Transverse colon (tissue), 4 donors: ENCODE results near the gene UFSP2. TPM values are rescaled to one million over a fixed set of nuclear protein-coding genes. Genes with fewer than 3 reads are reported as not detected.
"Not testable (repeated sequence)": the region's sequence is repeated elsewhere in the genome, so short reads cannot be mapped to it uniquely, and the experiment has no call there.

Source experiments
- DNase-seq: peaks from one replicate; pipeline ENCODE4 v3.0.0-alpha.2; 2019
- H3K27ac ChIP-seq, 4 donors: fragments of 200-600 bp; sonication (generic); 2 replicates each; pipeline ENCODE4 v1.5.1; 2016 to 2018; ENCODE audit warnings: inconsistent platforms in 4 of 4
- H3K27me3 ChIP-seq: fragments of 200-600 bp; sonication (generic); 2 replicates; pipeline ENCODE4 v1.5.1; 2017; ENCODE audit warnings: inconsistent platforms
- H3K36me3 ChIP-seq, 4 donors: fragments of 200-600 bp; sonication (generic); 2 replicates each; pipeline ENCODE4 v1.5.1; 2017 to 2019; ENCODE audit warnings: inconsistent platforms in 4 of 4
- H3K4me1 ChIP-seq, 4 donors: fragments of 200-600 bp; sonication (generic); 2 replicates each; pipeline ENCODE4 v1.5.1; 2017 to 2020; ENCODE audit warnings: inconsistent platforms in 4 of 4
- H3K4me3 ChIP-seq, 4 donors: fragments of 200-600 bp; sonication (generic); 1 replicate in 1 of 4; 2 replicates in 3 of 4; pipeline versions ENCODE4 v1.5.1 to v1.6.1; 2017 to 2019; ENCODE audit warnings: inconsistent platforms in 4 of 4
- H3K9me3 ChIP-seq, 2 donors: fragments of 200-600 bp; sonication (generic); 2 replicates each; pipeline ENCODE4 v1.5.1; 2017 to 2019; ENCODE audit warnings: inconsistent platforms in 2 of 2
- EP300 ChIP-seq: sonication (generic); formaldehyde crosslinking; IDR thresholded peaks from one replicate; pipeline ENCODE4 v1.6.1; 2017; ENCODE audit warnings: antibody characterized with exemption, low read depth
- POLR2A ChIP-seq: fragments of 450-650 bp; IDR thresholded peaks from one replicate; pipeline ENCODE4 v1.6.1; 2016; ENCODE audit warnings: antibody characterized with exemption, mild to moderate bottlenecking, moderate library complexity
- POLR2AphosphoS5 ChIP-seq, 3 donors: sonication (generic); formaldehyde crosslinking; IDR thresholded peaks; one replicate each; pipeline ENCODE4 v1.6.1; 2016; ENCODE audit warnings: antibody characterized with exemption in 3 of 3
- whole genome bisulfite sequencing, 2 donors: methylation state at CpG; one replicate each; pipeline ENCODE4 v1.1.5; 2018; ENCODE audit warnings: low coverage in 1 of 2; 5-methylcytosine and 5-hydroxymethylcytosine counted together
- in situ Hi-C, 4 donors: fragments of 200-750 bp; cut with MboI; loops; one replicate each; pipeline versions ENCODE4 v1.15.0 to v1.15.1; 2017; ENCODE audit warnings: low sequenced_read_pairs in 3 of 4, low pct_ligation_motif_present in 1 of 4, low pct_unique_long_range_greater_than_20kb in 1 of 4
- intact Hi-C: fragments of 100-400 bp; cut with DNase I; formaldehyde crosslinking; loops from one replicate; pipeline ENCODE4 v1.15.1; 2023; ENCODE audit warnings: low total_unique reads
- total RNA-seq, 4 donors: library from RNA; depleted of rRNA; stranded (reverse); fragments of >200 nt; gene quantifications; one replicate each; pipeline ENCODE4 v1.1.0, GENCODE V29; 2016
- TF ChIP-seq, protein P1 (sequence below), 5 experiments: fragments of 200-600 bp in 3 of 5; fragments of 450-650 bp in 2 of 5; sonication (generic) in 3 of 5; IDR thresholded peaks; 1 replicate in 2 of 5; 2 replicates in 3 of 5; pipeline ENCODE4 v1.5.1; 2016 to 2017; ENCODE audit warnings: antibody characterized with exemption in 5 of 5, inconsistent platforms in 3 of 5, mild to moderate bottlenecking in 2 of 5, moderate library complexity in 1 of 5

The UFSP2 gene
- total RNA-seq, 4 donors from 2014 or later = 5.2 to 48.4 (median 21.5) TPM

DNA sequence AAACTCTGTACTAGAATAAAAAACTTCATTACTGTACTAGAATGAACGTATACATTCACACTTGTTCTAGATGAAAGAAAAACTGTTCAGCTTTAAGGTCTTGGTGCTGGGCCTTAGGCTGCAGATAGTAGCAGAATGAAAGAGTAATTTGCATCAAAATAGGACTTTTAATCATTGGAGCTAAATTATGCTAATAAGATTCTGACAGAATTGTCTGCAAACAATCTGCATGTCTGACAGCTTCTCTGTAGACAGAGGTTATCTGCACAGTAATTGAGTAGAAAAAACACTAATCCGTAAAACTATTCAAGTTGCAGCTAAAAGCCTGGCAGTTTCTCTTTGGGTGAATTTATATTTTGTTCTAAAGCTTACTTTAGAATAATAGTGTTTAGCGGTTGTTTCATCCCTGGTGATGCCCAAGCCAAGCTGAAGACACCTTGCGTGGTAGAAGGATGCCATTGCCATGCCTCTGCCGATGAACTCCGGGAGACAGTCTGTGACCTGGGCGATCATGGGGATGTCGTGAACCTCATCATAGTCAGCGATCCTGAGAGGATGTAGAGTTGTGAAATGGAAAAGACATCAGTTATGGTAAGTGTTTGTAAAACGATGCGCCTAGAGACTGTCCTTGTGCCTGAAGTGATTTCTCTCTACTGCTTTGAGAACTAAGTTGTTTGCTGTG, 55.4 kb downstream of the UFSP2 start:
- no peak overlapping the region for H3K27ac ChIP-seq
- whole genome bisulfite sequencing, 2 donors = 97 to 100% methylated on average over 2 to 11 of the region's 11 CpGs
- H3K36me3 ChIP-seq = no peaks in the 10 kb centered on the region
- no peak for TF ChIP-seq EP300
- no peak for TF ChIP-seq POLR2A
- TF ChIP-seq, protein P1, sequence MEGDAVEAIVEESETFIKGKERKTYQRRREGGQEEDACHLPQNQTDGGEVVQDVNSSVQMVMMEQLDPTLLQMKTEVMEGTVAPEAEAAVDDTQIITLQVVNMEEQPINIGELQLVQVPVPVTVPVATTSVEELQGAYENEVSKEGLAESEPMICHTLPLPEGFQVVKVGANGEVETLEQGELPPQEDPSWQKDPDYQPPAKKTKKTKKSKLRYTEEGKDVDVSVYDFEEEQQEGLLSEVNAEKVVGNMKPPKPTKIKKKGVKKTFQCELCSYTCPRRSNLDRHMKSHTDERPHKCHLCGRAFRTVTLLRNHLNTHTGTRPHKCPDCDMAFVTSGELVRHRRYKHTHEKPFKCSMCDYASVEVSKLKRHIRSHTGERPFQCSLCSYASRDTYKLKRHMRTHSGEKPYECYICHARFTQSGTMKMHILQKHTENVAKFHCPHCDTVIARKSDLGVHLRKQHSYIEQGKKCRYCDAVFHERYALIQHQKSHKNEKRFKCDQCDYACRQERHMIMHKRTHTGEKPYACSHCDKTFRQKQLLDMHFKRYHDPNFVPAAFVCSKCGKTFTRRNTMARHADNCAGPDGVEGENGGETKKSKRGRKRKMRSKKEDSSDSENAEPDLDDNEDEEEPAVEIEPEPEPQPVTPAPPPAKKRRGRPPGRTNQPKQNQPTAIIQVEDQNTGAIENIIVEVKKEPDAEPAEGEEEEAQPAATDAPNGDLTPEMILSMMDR (IDR thresholded peaks at IDR 0.05) = no peak
- TF ChIP-seq POLR2AphosphoS5 (IDR thresholded peaks at IDR 0.05) = no peak
- H3K9me3 ChIP-seq = no peaks in the 10 kb centered on the region
- in situ Hi-C loops = no loop called here
- intact Hi-C loops = no loop called here
- no peaks in the 10 kb centered on the region for H3K27me3 ChIP-seq
- no peak overlapping the region for H3K4me3 ChIP-seq
- H3K4me1 ChIP-seq = no peaks in the 10 kb centered on the region
- DNase-seq = no peak

DNA sequence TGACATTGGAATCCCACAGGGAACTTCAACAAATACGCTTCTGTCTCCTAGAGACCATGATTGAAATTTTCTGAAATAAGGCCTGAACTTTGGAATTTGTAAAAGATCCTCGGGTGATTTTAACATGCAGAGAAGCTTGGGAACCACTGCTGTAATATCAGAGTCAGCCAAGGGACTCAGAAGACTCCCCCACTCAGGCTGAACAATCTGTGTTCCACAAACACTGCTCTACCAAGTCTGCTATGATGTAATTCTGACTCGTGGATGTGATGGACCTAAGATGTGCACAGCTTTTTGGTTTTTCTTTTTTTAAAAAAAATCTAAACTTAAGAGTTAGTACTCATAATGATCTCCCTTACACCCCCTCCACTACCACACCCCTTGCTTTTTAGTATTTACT, 56.0 kb downstream of the UFSP2 start:
- Histone ChIP-seq H3K9me3 (no peaks in the 10 kb centered on the region), H3K36me3 (no peaks in the 10 kb centered on the region), H3K4me1 (no peaks in the 10 kb centered on the region), H3K27ac (no peak overlapping the region), H3K27me3 (no peaks in the 10 kb centered on the region), H3K4me3 (no peak overlapping the region)
- WGBS, 2 donors = 78 to 80% methylated on average over 3 of the region's 3 CpGs
- in situ Hi-C loops (no loop called here), intact Hi-C loops (no loop called here)
- TF ChIP-seq, protein P1 (IDR thresholded peaks at IDR 0.05) = no peak
- no peak for TF ChIP-seq POLR2A
- TF ChIP-seq EP300 = no peak
- no peak for TF ChIP-seq POLR2AphosphoS5 (IDR thresholded peaks at IDR 0.05)
- DNase-seq = no peak

DNA sequence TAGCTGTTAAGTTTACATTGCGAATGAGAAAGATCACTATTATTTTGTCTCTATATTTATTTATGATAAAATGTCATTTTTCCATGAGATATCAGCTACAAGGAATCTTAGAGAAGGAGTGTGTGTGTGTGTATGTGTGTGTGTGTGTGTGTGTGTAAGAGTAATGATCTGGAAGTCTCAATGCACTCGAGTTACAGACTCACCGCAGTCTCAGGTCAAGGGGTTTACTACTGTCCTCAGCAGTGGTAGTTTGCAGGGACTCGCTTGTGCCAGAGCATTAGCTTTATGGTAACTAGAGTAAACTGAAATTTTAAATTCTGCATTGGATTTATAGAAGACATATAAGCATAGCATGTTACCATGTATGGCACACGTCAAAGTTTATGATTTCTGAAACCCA, 60.9 kb downstream of the UFSP2 start:
- DNase-seq = no peak
- 92 to 94% methylated on average over 5 of the region's 5 CpGs for WGBS, 2 donors
- H3K4me3 ChIP-seq = no peak overlapping the region
- H3K4me1 ChIP-seq = no peaks in the 10 kb centered on the region
- H3K9me3 ChIP-seq = no peaks in the 10 kb centered on the region
- H3K27me3 ChIP-seq = no peaks in the 10 kb centered on the region
- TF ChIP-seq EP300 (no peak), POLR2AphosphoS5 (IDR thresholded peaks at IDR 0.05) (no peak)
- H3K27ac ChIP-seq = no peak overlapping the region
- intact Hi-C loops (no loop called here), in situ Hi-C loops (no loop called here)
- no peaks in the 10 kb centered on the region for H3K36me3 ChIP-seq

DNA sequence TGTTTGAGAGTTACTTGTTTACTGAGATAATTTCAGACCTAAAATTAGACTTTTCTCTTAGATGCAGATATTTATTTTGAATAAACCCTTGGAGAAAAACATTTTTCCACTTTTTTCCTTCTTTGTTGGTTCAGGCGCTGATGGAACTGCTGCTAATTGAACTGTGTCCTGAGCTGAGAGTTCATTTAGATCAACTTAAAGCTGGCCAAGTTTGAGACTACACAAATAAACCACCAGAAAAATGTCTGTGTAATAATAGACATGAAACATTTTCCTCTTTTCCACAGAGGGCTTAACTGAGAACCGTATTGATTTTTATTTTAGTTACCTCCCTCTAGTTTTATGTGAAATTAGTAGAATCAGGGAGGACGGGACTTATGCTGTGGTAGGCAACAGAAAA, 62.5 kb downstream of the UFSP2 start:
- in situ Hi-C loops (no loop called here), intact Hi-C loops (no loop called here)
- no peaks in the 10 kb centered on the region for H3K27me3 ChIP-seq
- H3K27ac ChIP-seq = no peak overlapping the region
- DNase-seq = no peak
- no peak for TF ChIP-seq POLR2AphosphoS5 (IDR thresholded peaks at IDR 0.05)
- TF ChIP-seq, protein P1 (IDR thresholded peaks at IDR 0.05) = no peak
- TF ChIP-seq POLR2A = no peak
- TF ChIP-seq EP300 = no peak
- no peaks in the 10 kb centered on the region for H3K4me1 ChIP-seq
- WGBS, 2 donors = 82 to 84% methylated on average over 3 of the region's 3 CpGs
- H3K4me3 ChIP-seq = no peak overlapping the region
- no peaks in the 10 kb centered on the region for H3K9me3 ChIP-seq
- peaks cover 0 to 1% (median 0%) of the 10 kb centered on the region in 4 donors for H3K36me3 ChIP-seq

DNA sequence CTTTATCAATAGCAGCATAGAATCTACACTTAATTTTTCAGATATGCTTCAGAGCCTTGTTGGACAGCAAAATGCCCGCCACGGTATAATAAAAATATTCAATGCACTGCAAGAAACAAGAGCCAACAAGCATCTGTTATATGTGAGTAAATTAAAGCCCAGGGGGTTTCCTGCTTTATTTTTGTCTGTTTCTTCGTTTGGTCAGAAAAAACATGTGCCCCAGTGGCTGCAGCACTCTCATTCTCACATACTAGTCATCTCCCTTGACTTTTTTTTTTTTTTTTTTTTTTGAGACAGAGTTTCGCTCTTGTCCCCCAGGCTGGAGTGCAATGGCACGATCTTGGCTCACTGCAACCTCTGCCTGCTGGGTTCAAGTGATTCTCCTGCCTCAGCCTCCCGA, 63.2 kb downstream of the UFSP2 start:
- H3K36me3 ChIP-seq, H3K27me3 ChIP-seq, in situ Hi-C loops, H3K4me3 ChIP-seq, H3K9me3 ChIP-seq, H3K4me1 ChIP-seq, H3K27ac ChIP-seq, DNase-seq, intact Hi-C loops: not testable (repeated sequence)
- 89 to 100% methylated on average over 1 to 6 of the region's 6 CpGs for WGBS, 2 donors
